Lung microvascular endothelial cell (primary cell): ENCODE results near the gene SFN. TPM values are rescaled to one million over a fixed set of nuclear protein-coding genes. Genes with fewer than 3 reads are reported as not detected.
"Not testable (repeated sequence)": the region's sequence is repeated elsewhere in the genome, so short reads cannot be mapped to it uniquely, and the experiment has no call there.

Experiments used
- DNase-seq, 2 donors: peaks; one replicate each; pipeline versions ENCODE4 v3.0.0 to v3.0.0-alpha.2; 2010; ENCODE audit warnings: low read depth in 2 of 2
- total RNA-seq: library from RNA; depleted of rRNA; stranded (reverse); fragments of >200 nt; gene quantifications from 2 replicates; pipeline ENCODE4 v1.2.1, GENCODE V29; 2014

The SFN gene
- total RNA-seq, 1 donor from 2014 or later = not detected

GRCh38 chr1:26839339-26839722, 23.6 kb upstream of the SFN start:
- DNase-seq = no peak

DNA sequence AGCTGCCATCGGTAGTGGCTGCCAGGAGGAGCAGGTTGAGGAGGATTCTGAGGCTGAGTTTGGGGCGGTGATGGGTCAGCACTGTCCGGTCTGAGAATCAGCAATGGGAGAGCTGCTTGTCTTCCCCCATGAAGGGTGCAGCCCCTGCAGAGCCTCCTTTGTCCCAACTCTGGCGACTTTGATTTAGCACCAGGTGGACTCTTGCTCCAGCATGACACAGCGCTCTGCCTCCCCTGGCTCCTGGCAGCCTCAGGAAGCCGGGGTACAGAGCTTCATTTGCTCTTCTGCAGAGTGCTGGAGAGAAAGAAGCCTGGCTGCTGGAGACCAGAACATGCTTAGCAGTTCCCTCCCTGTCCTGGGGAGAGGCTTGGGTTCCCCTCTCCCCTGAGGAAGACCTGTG, 23.2 kb upstream of the SFN start:
- DNase-seq = no peak

- DNase-seq = no peak
These were observed 18.3 kb upstream of the SFN start for GRCh38 chr1:26844424-26845196.

DNA sequence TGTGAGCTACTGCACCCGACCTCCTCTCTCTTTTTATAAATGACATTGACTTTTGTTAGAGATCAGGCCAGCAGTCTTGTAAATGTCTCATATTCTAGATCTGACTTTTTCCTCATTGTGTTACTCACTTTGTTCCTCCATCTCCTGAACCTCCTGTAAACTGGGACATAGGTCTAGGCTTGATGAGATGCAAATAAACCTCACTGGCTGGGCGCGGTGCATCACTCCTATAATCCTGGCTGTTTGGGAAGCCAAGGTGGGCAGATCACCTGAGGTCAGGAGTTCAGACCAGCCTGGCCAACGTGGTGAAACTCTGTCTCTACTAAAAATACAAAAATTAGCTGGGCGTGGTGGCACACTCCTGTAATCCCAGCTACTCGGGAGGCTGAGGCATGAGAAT, 15.1 kb upstream of the SFN start:
- DNase-seq = not testable (repeated sequence)

GRCh38 chr1:26848499-26848898, 14.4 kb upstream of the SFN start:
- no peak for DNase-seq

- DNase-seq = peak; percentile 31 to 86
These were observed 13.8 kb upstream of the SFN start for GRCh38 chr1:26848941-26849774.

DNA sequence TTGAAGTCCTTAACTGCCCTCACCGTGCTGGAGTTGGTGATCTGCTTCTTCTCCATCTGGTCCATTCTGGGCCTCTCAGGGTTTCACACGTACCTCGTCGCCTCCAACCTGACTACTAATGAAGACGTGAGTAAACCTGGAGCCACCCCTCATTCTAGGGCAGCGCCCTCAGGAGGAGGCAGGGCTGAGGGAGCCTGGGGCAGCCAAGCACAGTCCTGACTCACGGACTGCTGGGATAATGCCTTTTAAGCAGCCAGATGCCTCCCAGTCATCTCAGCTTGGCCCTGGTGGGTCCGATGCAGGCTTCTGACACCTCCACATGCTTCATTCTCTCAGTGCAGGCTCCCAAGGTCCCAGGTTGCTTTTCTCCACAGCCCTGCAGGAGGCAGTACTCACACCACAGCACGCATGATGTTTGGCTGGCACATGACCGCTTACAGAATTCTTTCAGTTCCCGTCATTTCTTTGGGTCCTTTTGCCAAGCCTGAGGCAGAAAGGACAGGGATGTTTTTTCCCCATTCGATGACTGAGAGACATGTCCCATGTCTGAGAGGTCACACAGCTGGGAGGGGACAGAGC, 11.8 kb upstream of the SFN start:
- no peak for DNase-seq

DNA sequence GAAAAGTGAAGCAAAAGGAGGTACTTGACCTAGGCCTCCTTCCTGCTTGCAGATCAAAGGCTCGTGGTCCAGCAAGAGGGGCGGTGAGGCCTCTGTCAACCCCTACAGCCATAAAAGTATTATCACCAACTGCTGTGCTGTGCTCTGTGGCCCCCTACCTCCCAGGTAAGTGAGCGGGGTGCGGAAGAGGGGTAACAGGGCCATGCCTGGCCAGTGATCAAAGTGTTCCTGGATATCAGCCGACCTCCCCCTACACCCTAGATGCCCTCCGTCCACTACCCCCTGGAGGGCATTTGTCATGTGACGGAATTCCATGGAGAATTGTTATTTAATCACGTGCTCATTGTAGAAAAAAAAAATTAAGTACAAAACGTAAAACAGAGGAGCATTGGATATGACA, 10.2 kb upstream of the SFN start:
- DNase-seq = no peak

DNA sequence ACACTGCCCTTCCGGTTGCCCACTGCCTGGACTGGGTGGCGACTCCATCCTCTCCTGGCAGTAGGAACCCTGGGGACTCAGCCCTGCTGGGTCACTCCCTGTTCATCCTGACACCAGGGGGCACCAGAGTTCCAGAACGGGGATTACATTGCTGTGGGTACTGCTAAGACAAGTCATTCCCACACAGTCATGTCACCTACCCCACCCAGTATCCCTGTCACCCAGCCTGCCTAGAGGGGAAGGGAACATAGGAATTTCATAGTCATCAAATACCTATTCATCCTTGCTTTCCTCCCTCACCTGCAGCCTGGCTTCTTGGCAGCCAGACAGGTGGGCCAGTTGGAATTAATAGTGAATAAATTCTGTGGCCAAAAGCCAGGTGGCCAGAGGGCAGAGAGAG, 9.8 kb upstream of the SFN start:
- peak; percentile 79 to 84 for DNase-seq

GRCh38 chr1:26853600-26853999, 9.3 kb upstream of the SFN start:
- DNase-seq = no peak

GRCh38 chr1:26854906-26855305, 8.0 kb upstream of the SFN start:
- DNase-seq = no peak

DNA sequence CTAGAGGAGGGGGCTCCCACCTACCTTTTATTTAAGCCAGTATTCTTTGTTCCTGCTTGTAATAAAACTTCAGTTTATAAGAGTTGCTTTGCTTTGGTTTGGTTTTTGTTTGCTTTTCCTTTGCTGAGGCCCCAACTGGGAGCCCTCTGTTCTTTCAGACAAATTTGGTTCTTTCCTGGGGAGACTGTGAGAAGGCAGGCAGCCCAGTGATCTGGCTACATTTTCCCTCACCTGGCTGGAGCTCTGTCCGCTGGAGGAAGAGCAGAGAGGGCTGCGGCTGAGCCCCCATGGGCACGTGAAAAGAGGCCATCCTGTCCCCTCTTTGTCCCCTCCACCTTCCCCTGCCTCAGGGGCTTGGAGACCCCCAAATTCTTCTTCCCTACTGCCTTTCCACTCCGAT, 7.3 kb upstream of the SFN start:
- DNase-seq = no peak

DNA sequence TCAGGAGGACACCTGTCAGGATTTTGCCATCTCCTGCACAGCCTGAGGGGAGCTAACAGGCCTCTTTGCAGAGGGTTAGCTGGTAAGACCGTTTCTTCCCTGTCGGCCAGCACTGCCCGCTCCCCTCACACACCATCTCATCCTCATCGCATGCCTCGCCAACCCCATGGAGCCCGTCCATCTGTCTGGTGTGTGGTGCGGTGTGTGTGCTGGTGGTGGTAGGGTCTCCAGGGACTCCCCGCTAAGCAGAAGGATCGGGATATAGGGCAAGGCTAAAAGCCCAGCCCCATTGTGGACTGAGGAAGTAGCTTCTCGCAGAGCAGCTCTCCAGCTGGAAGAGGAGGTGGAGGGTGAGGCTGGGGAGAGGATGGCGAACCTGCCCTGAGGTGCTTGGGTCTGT, 6.8 kb upstream of the SFN start:
- DNase-seq = no peak

DNA sequence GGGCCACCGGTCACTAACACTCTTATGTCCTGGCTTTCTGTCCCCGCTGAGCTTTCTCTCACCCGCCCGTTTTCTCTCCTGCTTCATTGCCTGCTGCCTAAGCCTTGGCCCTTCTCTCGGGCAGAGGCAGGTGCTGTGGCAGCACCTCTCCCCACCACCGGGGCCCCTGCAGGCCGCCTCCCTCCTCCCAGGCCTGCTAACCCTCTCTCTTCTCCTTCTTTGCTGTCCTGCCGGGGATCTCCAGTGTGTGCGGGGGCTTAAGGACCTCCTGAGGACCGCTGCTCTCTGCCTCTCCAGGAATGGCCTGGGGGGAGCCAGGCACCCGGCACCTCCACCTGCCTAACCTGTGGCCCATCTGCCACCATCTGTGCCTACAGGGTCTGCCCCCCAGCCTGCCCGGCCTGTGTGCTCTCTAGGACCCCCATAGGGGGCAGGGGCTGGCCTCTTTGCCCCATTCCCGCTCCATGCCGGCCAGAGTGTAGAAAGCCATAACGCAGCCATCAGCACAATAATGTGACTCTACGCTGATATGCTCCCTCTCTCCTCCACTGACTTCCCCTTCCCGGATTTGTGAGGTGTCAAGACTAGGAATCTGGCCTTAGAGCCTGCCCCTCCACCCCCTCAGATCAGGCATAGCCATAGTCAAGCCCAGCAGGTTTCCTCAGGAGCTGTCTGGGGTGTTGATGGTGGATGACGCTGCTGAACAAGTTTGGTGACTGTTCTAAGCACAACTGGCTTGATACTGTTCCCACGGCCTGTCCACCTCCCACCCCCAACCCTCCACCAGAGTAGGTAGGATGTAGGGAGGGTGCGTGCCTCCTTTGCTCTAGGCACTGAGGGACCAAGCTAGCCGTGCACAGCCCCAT, 6.1 kb upstream of the SFN start:
- no peak for DNase-seq

DNA sequence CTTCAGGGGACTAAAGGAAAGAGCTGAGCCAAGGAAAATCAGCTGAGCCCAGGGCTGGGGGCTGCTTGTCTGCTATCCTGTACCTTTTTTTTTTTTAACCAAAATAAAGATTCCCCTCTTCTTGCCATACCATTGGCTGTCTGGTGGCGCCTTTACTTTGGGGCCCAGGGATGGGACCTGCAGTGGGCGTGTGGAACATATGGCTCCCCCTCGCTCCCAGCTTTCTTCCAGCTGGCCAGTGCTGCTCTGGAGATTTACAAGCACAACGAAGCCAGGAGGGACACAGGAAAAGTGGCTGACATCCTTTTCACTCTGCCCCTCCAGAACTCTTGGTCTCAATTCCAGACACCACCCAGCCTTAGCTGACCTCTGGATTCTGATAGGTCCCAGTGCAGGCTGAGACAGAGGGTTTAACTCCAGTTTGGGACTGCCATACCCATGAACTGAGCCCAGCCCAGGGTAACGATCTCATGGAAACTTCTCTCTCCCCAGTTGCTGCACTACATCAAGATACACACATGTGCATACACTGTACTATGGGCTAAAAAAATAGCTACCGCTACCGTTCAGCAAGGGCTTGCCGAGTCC, 5.4 kb upstream of the SFN start:
- DNase-seq = no peak

GRCh38 chr1:26858160-26858559, 4.8 kb upstream of the SFN start:
- DNase-seq = no peak

- no peak for DNase-seq
These were observed 3.9 kb upstream of the SFN start for GRCh38 chr1:26858891-26859640.

GRCh38 chr1:26861286-26861701, 1.7 kb upstream of the SFN start:
- peak in 1 of 2 donors; percentile 31 for DNase-seq

GRCh38 chr1:26861889-26862378, 1.0 kb upstream of the SFN start:
- no peak for DNase-seq

DNA sequence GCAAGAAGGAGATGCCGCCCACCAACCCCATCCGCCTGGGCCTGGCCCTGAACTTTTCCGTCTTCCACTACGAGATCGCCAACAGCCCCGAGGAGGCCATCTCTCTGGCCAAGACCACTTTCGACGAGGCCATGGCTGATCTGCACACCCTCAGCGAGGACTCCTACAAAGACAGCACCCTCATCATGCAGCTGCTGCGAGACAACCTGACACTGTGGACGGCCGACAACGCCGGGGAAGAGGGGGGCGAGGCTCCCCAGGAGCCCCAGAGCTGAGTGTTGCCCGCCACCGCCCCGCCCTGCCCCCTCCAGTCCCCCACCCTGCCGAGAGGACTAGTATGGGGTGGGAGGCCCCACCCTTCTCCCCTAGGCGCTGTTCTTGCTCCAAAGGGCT, 732 bp downstream of the SFN start:
- DNase-seq = no peak
